ELF-1 (cell line): ENCODE results near the gene PACC1.

ENCODE experiments used
- DNase-seq: peaks from one replicate; pipeline ENCODE4 v3.0.0-alpha.2; 2016; ENCODE audit warnings: low read depth, low spot score

Gene PACC1

GRCh38 chr1:212414328-212415106 lies at the start of gene PACC1:
Gene PACC1, minus strand, starts transcription at chr1:212414886. Its CDS starts 129 bp downstream, at chr1:212414757.
- peak; percentile 98 for DNase-seq

- DNase-seq, result peak; percentile 88
These were observed 49.0 kb upstream of the PACC1 start for GRCh38 chr1:212463565-212464285.

- no peak for DNase-seq
These were observed 47.4 kb upstream of the PACC1 start for GRCh38 chr1:212461916-212462660.

- no peak for DNase-seq
These were observed 45.7 kb upstream of the PACC1 start for GRCh38 chr1:212460376-212460775.

GRCh38 chr1:212459656-212460055 lies 45.0 kb upstream of the PACC1 start:
- no peak for DNase-seq

- no peak for DNase-seq
These were observed 44.1 kb upstream of the PACC1 start for GRCh38 chr1:212458817-212459216.

GRCh38 chr1:212457740-212458338 lies 43.2 kb upstream of the PACC1 start:
- DNase-seq, result peak; percentile 91

- DNase-seq, result peak; percentile 88
These were observed 41.3 kb upstream of the PACC1 start for GRCh38 chr1:212455803-212456528.

- no peak for DNase-seq
These were observed 40.7 kb upstream of the PACC1 start for GRCh38 chr1:212455401-212455800.

- DNase-seq, result no peak
These were observed 40.1 kb upstream of the PACC1 start for GRCh38 chr1:212454741-212455140.

GRCh38 chr1:212453156-212453857 lies 38.6 kb upstream of the PACC1 start:
- DNase-seq, result no peak

GRCh38 chr1:212452323-212453155 lies 37.9 kb upstream of the PACC1 start:
- DNase-seq, result no peak

- DNase-seq, result no peak
These were observed 37.0 kb upstream of the PACC1 start for GRCh38 chr1:212451416-212452322.

GRCh38 chr1:212450331-212450881 lies 35.7 kb upstream of the PACC1 start:
- DNase-seq, result no peak

GRCh38 chr1:212447478-212447877 lies 32.8 kb upstream of the PACC1 start:
- DNase-seq, result no peak

- DNase-seq, result no peak
These were observed 31.6 kb upstream of the PACC1 start for GRCh38 chr1:212446333-212446732.

GRCh38 chr1:212442408-212442807 lies 27.7 kb upstream of the PACC1 start:
- no peak for DNase-seq

- peak; percentile 39 for DNase-seq
These were observed 25.7 kb upstream of the PACC1 start for GRCh38 chr1:212440419-212440818.
